Cerebellar nuclear complex (tissue), 1 donor: ENCODE data around the gene PHF13.
"Not testable (repeated sequence)": the region's sequence is repeated elsewhere in the genome, so short reads cannot be mapped to it uniquely, and the experiment has no call there.

ENCODE experiments used
- DNase-seq, 2 experiments: peaks; one replicate each; lab custom pipeline; 2025; lab: John Stamatoyannopoulos, UW

Gene PHF13

DNA sequence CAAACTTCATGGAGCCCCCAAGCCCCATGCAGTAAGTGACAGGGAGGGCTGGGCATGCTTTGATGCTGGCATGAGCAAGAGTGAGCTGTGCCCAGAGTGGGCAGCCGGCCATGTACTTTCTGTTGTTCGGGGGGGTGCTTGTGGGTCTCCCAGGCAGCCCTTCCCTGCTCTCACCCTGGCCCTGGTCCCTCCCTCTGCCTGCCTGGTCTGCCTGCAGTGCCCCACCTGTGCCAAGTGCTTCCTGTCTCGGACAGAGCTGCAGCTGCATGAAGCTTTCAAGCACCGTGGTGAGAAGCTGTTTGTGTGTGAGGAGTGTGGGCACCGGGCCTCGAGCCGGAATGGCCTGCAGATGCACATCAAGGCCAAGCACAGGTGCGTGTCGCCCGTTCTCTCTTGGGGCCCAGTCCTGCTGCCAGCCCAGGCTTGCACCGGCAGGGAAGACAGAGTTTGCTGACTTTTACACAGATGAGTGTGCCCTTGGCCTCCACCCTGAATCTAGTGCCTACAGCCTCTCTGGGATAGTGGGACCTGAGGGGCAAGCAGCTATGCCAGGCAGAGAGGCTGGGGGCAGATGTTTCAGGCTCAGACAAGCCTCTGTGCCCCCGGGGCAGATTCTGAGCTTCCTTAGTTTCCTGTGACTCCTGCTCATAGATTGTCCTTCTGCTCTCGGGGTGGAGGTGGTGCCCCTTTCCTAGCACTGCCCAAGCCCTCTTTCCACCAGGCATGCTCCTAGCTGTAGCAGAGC, 26.1 kb upstream of the PHF13 start:
- no peak for DNase-seq

DNA sequence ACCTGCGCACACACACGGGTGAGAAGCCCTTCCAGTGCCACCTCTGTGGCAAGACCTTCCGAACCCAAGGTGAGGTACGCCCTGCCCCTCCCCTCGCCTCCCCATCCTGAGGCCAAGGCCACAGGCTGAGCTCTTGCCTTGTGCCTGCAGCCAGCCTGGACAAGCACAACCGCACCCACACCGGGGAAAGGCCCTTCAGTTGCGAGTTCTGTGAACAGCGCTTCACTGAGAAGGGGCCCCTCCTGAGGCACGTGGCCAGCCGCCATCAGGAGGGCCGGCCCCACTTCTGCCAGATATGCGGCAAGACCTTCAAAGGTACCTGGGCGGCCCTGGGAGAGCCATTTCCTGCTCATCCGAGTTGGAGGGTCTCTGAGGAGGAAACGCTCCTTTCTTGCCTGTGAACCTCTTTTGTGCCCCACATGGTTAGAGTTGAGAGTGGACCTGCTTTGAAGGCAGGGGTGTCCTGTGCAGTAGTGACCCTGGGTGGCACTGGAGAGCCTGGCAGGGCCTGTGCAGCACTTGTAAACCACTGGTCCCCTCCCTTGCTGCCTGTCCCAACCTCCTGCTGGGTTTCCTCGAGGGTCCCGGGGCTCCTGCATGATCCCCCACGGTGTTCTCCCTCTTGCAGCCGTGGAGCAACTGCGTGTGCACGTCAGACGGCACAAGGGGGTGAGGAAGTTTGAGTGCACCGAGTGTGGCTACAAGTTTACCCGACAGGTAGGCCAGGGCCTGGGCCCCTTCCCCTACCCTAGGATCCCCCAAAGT, 25.2 kb upstream of the PHF13 start:
- no peak for DNase-seq

GRCh38 chr1:6588893-6589520, 24.5 kb upstream of the PHF13 start:
- DNase-seq, result no peak

DNA sequence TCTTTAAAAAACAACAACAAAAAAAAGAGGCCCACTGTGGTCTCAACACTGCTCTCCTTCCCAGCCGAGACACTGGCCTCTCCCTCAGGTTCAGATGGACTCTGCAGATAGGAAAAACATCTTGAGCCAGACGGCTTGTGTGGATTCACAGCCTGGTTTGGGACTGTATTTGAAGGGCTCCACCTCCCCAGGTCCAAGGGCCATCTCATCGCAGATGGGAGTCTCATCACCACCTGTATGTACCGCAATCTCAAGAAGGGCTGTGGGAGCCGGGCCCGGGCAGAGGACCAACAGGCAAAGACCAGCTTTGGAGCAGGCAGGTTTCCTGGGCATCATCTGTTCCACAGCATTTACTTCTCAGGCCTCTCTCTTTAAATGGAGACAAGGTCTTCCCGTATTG, 23.5 kb upstream of the PHF13 start:
- DNase-seq, result no peak

GRCh38 chr1:6591222-6591621, 22.3 kb upstream of the PHF13 start:
- DNase-seq, result no peak

DNA sequence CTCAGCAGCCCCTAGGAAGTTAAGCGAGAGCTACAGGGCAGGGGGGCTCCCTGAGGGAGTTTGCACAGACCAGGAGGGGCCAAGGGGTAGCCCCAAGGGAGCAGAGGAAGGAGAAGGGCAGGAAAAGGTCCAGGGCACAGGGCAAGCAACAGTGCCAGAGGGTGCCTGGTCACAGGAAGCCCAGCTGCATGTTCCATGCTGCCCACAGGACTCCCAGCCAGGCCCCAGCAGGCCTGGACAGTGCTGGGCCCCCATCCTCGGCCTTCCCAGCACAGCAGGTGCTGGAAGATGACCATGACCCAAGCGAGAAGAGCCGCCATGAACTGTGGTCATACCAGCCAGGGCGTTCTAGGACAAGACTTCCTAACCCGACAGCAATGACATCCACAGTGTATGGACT, 21.9 kb upstream of the PHF13 start:
- no peak for DNase-seq

- DNase-seq, result no peak
Measured at GRCh38 chr1:6592441-6592840, 21.1 kb upstream of the PHF13 start.

DNA sequence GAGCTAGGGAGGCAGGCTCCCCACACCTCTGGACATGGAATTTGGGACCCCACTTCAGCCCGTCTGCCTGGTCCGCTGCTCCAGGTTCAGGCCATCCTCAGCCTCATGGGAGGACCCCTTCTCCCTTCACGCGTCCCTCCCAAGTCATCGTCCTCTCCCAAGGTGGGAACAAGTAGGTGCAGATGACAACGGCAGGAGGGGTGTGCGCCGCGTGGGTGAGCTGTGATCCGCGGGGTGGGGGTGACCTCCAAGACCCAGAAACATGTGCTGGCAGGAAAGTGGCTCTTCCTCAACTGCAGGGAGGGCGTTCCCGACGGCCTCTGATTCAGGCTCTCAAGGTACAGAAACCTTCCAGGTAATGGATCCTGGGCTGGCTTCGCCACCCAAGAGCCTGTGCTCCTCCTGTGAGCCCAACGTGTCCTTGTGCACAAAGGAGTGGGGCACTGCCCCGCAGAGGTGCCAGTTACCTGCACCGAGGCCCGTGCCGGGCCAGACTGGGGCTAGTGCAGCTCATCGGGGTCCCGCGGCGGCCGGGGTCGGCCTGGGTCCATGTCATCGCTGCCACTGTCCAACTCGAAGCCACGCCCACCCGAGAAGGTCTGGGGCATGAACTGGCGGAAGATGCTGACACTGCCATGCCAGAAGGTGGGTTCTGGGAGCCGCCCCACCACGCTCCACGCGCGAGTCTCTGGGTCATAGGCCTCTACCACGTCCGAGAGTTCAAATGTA, 20.5 kb upstream of the PHF13 start:
- DNase-seq, result no peak

GRCh38 chr1:6593810-6594209, 19.7 kb upstream of the PHF13 start:
- no peak for DNase-seq

- no peak for DNase-seq
Measured at GRCh38 chr1:6594977-6595740, 18.4 kb upstream of the PHF13 start.

- DNase-seq, result no peak
Measured at GRCh38 chr1:6596351-6596750, 17.2 kb upstream of the PHF13 start.

DNA sequence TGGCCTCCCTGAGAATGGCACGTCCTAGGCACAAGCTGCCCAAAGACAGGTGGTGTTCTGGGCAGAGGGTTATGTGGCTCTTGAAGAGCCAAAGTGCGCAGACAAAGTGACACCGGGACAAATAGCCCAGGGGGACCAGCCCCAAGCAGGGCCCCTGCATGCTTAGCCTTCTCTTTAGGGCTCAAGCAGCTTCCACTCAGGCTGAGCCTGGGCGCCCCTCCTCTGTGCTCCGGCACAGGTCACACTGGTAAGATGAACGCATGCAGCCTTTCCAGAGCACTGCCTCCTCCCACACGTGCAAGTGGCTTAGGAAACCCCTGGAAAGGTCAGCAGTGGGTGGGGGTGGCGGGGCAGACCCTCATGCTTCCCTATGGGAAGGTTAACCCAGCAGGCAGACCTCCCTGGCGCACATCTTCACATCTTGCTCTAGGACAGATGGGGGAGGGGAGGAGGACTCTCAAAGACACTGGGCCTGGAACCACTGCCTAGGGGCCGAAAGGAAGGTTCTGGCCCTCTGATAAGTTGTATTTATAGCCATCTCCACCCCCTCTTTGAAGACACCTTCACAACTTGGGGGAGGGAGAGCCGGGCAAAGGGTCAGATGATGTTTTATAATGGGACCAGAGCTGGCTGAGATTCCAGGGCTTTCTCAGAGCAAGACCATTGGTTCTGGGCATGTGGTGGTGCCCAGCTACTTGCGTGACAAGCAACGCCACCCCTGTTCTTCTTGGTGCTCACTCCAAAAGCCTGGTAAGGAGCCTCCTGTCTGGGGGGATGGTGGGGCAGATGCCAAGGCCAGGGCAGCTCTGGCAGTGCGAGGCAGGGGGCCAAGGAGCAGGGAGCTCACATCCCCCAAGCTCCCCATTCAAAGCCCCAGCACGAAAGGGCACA, 16.4 kb upstream of the PHF13 start:
- no peak for DNase-seq

DNA sequence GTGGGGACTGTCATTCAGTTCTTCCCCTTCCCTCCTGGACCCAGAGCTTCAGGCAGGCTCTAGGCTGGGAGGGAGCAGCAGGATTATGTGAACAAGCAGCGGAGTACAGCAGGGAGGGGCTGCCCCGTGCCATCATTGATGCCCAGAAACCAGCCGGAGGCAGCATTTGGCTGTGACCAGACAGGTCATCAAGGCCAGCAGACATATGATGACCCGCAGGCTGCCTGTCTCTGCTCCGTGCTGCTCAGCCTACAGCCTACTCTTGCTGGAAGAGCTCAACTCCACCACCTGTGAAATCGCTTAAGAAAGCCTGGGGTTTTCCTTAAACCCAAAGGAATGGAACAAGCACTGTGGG, 15.8 kb upstream of the PHF13 start:
- no peak for DNase-seq

GRCh38 chr1:6599141-6599975, 14.2 kb upstream of the PHF13 start:
- DNase-seq, result no peak

- not testable (repeated sequence) for DNase-seq
Measured at GRCh38 chr1:6599991-6600390, 13.5 kb upstream of the PHF13 start.

DNA sequence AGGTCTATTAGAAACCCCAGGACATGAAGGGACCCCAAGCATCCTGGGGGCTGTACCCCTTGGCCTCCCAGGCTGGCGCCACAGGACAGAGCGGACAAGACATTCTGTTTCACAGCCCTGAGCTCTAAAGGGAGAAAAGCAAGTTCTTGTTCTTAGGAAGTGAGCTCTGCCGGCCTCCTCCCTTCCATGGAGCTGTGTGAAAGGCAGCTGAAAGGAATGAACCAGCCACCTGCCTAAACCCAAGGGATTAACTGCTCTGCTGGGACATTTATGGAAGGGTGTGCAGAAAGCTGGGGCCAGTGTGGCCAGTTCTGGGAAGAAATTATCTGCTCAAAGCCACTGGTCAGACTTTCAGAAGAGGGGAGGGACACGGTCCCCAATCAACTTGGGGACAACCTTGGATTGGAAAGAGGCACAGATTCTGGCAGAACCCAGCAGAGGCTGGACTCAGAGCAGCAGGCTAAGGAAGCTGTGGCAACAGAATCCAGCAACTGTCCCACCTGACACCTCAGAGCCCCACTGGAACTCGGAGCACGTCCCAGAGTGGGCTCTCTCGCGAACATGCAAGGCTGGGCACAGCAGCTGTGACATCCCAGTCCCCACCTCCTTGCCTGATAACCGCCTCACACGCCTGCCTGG, 13.0 kb upstream of the PHF13 start:
- DNase-seq, result no peak

DNA sequence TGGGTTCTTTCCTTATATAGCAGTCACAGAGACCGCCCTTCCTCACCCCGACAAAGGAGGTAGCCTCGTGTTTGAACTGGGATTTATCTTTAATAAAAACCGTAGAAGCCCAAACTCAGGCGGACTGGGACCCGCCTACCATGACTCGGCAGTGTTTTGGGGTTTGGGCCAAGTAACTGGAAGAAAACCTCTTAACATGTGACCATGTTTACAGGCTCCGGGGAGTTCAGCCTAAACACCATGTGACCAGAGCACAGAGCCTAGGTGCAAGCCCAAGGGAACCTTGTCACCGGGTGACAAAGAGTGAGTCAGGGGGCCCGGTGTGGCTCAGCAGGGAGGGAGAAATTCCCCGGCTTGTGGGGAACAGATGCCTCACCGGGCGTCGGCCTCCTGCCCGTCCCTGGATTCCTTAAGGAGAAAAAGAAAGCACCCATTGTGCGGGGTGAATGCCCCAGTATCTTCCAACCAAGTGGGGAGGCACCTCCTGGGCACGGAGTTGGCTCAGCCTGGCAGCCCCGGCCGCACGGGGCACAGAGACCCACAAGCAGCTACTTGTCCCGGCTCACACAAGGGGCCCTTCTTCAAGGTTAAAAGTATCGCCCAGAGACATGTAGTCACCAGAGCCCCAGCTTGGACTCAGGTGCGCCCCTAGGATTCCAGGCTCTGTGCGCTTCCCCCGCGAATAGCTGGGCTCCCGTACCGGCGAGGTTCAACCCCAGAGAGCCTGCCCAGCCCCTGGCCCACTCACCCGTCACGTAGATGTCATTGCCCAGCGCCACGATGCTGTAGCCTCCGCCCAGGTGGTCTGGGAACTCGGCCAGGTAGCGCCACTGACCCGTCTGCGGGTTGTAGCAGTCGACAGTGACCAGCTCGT, 12.2 kb upstream of the PHF13 start:
- DNase-seq, result no peak

DNA sequence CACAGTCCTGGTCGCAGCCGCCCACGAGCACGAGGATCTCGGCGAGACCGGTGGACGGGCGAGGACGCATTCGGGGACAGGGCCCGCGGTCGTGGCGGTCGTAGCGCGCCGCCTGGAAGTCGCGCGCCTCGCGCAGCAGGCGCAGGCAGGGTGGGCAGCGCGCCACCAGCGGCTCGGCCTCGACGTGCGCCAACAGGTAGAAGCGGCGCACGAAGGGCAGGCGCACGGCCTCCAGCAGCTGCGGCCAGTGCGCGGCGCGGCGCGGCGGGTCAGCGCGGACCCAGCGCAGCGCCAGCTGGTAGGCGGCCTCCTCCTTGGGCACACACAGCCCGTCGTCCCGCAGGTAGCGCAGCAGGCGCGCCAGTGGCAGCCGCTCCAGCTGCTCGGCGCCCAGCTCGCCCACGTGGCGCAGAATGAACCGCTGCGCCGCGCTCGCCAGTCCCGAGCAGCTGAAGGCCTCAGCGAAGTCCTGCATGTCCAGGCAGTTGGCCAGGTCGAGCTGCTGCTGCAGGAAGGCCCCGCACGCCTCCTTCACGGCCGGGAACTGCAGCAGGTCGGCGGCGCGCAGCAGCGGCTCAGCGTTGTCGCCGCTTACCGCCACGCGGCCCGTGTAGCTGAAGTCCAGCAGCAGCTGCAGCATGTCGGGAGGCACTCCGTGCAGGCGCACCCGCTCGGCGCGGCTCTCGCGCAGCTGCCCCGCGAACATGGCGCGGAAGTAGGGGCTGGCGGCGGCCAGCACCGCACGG, 11.4 kb upstream of the PHF13 start:
- DNase-seq, result no peak
